SU-DHL-6 (cell line): ENCODE measurements around the gene MND1.

Experiments
- EZH2phosphoT487 ChIP-seq: fragments of 200-600 bp; sonication (generic), shearing (Covaris generic); conservative IDR thresholded peaks from 2 replicates; pipeline ENCODE4 v1.6.1; 2018; ENCODE audit warnings: mild to moderate bottlenecking, antibody characterized with exemption, low read length, moderate library complexity, mixed read lengths
- TF ChIP-seq, protein P1 (sequence below): fragments of 200-600 bp; sonication (generic); IDR thresholded peaks from one replicate; pipeline ENCODE4 v1.5.1; 2017; ENCODE audit warnings: antibody characterized with exemption, mild to moderate bottlenecking, low read length, moderate library complexity; ENCODE audit not compliant: insufficient read depth, poor library complexity, severe bottlenecking

DNA sequence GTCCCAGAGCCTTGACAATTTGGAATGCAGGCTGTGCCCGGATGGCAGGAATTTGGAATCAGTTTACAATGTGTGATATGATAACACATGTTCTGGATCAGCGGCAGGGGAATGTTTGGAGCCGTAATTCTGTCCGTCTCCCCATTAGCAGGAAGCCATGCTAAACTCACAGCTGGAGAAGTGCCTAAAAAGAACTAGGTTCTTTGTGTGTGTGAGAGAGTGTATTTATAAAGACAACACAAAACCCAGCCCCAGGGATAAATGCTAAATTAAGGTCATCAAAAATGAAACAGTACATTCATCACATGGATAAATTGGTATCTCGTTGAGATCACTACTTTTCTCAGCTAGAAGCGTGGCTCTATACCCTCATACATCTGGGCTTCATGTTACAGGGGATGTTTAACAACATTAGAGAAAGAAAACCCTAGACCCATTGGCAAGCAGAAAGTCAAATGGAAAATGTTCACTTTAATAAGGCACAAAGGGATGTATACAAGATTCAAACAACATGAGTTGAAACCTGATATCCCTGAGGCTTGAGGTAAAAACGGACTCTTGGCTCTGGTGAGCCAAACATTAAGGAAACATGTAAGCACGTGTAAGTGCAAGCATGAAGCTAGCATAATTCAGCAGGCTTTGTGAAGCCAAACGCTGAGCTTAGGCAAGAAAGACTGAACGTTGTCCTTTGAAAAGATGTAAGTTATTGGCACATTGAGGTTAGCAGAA, 103.7 kb downstream of the MND1 start:
- TF ChIP-seq, protein P1, sequence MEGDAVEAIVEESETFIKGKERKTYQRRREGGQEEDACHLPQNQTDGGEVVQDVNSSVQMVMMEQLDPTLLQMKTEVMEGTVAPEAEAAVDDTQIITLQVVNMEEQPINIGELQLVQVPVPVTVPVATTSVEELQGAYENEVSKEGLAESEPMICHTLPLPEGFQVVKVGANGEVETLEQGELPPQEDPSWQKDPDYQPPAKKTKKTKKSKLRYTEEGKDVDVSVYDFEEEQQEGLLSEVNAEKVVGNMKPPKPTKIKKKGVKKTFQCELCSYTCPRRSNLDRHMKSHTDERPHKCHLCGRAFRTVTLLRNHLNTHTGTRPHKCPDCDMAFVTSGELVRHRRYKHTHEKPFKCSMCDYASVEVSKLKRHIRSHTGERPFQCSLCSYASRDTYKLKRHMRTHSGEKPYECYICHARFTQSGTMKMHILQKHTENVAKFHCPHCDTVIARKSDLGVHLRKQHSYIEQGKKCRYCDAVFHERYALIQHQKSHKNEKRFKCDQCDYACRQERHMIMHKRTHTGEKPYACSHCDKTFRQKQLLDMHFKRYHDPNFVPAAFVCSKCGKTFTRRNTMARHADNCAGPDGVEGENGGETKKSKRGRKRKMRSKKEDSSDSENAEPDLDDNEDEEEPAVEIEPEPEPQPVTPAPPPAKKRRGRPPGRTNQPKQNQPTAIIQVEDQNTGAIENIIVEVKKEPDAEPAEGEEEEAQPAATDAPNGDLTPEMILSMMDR = no peak
- no peak for TF ChIP-seq EZH2phosphoT487
